Retina (tissue), 1 donor: ENCODE data around the gene SLC2A10.

Source experiments
- DNase-seq: peaks from one replicate; pipeline ENCODE4 v3.0.0-alpha.2; 2016

The SLC2A10 gene

DNA sequence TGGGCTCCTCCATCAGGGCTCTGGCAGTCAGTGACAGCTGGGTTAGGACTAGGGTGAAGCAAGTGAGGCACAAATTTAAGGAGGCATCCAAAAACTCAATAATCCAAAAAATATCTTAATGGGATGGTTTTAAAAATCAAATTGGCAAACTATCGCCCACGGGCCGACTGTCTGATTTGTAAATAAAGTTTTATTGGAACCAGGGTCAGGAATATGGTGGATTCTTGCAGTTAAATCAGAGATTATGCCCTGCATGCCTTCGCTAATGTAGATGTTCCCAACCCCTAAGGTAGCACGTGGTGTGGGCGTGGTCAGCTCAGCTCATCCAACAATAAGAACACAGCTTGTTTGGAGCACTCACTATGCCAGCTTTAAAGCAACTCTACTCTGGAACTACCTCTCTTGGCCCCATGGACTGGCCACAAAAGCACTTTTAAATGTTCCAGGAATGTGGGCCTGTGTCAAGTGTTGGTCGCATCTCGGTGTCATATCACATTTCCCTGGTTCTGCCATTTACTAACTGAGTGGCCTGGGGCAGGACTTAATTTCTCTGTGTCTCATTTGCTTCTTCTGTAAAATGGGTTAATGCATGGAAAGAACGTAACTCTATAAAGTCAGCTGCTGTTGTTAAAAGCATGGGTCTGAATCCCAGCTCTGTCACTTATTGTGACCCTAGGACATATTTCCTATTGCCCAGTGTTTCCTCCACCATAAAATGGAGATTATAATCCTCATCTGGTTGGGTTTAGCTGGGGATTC is 27.2 kb upstream of the SLC2A10 start:
- DNase-seq, result no peak

DNA sequence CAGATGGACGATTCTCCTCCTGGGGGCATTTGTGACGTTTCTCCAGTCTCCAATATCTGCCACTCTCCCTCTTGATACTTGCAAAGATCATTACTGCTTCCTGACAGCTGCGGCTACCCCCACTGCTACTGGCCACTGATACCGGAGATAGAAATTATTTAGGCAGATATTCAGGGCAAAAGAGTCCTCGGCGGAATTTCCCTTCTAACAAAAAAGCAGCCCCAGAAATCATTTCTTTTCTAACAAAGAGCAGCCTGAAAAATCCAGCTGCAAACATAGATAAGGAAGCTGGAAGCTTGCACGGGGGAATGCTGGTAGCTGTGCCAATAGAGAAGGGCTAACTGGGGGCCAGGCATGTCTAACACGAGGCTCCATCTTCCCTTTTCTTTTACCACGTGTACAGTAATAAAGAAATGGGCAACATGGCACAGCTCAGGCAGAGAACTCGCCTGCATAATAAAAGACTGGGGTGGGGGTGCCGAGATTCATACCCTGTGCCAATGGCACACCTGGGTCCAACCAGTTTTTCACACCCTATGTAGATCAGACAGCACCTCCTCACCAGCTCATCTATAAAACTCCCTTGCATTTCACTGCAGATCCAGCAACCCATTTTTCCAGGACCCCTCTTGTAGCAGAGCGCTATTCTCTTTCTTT is 26.3 kb upstream of the SLC2A10 start:
- DNase-seq, result no peak

DNA sequence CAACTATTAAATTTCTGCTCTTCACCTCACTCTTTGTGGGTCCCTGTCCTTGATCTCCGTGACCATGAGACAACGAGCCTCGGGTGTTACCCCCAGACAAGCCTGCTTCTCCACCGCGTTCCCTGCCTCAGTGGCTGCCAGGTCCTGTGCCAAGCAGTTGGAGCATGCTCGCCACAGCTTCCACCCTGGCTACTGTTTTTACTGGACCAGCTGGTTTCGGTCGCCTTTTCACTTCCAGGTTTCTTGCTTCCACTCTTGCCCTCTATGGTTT is 25.8 kb upstream of the SLC2A10 start:
- DNase-seq, result no peak

DNA sequence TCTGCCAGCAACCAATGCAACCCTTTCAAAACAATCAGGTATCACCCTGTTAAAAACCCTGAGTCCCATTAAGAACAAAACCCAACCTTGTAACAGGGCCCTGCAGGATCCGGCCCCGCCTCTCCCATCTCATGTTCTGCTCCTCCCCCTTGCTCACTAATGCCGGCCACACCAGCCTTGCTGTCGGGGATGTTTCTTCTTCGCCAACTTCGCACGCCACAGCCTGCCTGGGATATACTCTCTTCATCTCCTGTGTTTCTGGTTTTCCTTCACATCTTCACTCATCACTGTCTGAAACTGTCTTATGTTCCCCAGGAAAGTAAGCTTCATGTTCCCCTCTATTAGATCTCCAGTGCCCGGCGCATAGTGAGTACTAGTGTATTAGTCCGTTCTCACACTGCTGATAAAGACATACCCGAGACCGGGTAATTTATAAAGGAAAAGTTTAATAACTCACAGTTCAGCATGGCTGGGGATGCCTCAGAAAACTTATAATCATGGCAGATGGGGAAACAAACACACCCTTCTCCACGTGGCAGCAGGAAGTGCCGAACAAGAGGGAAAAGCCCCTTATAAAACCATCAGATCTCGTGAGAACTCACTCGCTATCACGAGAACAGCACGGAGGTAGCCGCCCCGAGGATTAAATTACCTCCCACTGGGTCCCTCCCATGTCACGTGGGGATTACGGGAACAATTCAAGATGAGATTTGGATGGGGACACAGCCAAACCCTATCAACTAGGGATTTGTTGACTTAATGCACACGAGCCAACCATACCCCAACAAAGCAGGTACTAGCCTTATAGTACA is 25.3 kb upstream of the SLC2A10 start:
- peak; percentile 67 for DNase-seq

DNA sequence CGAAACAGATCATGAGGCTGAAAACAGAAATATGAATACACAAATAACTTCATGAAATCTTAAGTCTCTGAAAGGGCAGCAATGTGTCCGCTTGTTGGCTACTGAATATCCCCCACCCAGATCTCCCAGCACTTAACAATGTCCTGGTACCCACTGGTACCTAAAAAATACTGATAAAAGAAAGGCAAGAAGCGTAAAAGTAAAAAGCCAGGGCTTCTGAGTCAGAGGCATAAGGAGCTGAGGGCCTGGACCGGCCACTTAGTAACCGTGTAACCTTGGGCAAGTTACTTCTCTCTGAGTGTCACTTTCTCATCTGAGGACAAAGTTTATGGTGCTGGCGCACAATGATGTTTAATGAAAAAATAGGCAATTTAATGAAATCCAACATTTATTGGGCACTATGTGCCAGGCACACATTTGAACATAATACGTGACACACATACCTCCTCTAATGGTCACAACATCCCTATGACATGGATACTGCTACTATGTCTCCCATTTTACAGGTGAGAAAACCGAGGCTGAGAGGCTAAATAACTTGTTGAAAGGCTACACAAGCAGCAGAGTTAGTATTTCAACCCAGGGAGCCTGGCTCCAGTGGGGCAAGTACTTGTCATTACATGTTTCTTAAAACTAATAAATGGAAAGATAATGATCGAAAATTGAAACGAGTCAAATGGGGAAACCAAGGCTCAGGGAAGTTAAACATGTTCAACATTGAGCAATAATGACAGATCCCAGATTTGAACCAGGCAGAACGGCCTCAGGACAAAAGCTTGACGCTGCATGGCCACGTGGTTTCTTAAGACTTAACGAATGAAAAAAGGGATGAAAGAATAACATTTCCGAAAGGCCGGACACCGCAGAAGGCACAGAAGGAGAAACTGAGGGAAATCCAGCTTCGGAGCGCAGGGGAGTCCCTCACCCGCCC is 21.0 kb upstream of the SLC2A10 start:
- no peak for DNase-seq

DNA sequence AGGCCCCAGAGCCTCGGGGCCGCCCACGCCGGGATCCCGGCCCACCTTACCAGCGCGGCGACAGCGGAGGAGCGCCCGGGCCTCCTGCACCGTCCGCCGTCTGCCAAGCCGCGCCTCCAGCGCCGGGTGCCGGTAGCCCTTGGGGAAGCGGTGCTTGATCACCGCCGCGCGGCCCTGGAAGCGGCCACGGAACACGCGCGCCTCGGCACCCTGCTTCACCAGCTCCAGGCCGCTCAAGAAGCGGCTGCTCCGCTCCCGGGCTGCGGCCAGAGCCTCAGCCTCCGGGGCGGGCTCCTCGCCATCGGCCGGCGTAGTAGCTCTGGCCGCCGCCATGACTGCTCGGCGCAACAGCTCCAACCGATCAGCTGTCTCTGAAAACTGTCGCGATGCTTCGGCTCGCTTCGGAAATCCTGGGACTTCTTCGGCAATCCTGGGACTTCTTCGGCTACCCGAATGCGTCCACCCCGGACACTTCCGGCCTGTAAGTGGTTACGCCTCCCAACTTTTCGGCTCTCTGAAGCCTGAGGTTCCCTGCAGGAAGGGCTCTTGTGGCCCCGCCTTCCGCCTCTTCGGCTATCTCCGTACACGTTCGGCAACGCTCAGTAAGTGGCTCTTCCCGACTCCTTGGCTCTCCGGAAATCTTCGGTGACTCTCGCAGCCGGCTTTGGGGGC is 20.2 kb upstream of the SLC2A10 start, which contains the start of gene TP53RK:
Gene TP53RK (minus strand): TSS at position 363 of the 672 bp plus-strand sequence. CDS start 30 bp downstream, at position 333.
- DNase-seq, result peak; percentile 96

DNA sequence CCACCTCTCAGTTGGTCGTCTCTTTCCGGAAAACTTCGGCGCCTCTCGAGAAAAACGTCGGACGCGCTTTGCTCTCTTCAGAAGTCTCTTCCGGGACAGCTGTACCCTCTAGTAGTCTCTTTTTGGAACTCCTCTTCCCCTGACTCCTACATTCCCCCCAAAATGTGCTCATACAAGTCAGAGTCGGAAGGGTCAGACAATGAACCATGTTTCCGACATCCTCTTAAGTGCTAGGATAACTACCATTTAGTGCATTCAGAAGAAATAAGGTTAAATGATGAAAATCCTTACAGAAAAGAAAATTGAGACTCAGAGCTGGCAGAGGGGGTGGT is 19.7 kb upstream of the SLC2A10 start:
- DNase-seq, result no peak

DNA sequence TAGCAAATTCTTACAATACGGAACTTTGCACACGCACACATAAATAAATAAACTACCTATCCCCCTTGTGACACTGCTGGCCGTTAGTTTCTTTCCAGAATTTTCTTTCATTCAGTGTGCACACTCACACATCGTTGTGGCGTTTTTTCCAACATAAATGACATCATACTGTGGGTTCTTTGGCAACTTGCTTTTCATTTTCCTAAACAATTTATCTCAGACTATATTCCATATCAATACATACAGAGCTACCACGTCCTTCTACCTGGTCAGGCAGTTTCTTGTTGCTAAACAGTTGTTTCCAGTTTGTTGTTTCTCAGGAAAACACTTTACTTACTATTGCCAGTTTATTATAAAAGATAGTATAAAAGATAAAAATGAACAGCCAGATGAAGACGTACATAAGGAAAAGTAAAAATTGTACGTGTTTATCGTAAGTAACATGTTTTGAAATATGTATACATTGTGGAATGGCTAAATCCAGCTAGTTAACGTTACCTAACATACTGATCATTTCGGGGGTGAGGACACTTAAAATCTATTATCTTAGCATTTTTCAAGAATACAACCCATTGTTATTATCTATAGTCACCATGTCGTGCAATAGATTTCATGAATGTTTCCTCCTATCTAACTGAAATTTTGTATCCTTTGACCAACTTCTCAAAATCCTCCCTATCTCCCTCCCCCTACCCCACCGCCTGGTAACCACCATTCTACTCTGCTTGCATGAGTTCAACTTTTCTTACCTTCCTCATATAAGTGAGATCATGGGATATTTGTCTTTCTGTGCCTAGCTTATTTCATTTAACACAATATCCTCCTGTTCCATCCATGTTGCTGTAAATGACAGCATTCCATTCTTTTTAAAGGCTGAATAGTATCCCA is 19.0 kb upstream of the SLC2A10 start:
- DNase-seq, result no peak

DNA sequence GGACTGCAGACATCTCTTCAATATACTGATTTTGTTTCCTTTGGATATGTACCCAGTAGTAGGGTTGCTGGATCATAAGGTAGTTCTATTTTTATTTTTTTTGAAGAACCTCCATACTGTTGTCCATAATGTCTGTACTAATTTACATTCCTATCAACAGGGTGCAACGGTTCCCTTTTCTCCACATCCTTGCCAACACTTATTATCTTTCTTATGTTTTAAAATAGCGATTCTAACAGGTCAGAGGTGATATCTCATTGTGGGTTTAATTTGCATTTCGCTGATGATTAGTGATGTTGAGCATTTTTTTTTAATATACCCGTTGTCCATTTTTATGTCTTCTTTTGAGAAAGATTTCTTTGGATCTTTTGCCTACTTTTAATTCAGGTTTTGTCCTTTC is 18.3 kb upstream of the SLC2A10 start:
- no peak for DNase-seq

DNA sequence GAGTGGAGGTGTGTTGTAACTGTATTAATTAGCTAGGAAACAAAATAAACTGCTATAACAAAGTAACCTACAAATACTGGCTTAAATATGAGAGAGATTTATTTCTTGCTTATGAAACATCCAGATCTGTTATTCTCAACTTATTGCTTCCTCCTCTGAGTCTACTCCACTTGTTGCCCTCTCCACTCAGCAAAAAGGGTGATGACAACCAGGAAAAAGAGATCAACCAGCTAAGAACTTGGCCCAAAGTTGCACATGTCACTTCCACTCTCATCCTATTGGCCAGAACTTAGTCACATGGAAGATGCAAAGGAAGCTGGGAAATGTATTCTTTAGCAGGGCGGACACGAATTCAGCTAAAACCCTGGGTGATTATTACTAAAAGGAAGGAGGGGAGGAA is 15.0 kb upstream of the SLC2A10 start:
- no peak for DNase-seq

DNA sequence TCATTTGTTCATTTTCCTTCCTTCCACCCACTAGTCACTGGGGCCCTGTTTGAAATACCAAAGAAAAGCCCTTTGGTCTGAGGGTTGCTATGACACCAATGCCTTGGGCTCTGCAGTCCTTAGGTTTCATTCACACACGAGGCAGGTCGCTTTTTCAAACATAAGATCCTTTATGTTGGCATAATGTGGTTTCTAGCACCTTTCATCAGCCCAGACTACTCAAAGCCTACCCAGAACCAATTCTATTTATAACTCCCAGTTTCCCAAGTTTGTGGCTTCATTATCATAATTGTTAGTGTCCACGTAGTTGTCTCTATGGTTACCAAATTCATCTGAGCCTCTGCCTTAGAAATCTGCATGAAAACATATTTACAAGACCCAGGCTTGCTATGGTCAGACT is 13.6 kb upstream of the SLC2A10 start:
- DNase-seq, result no peak

DNA sequence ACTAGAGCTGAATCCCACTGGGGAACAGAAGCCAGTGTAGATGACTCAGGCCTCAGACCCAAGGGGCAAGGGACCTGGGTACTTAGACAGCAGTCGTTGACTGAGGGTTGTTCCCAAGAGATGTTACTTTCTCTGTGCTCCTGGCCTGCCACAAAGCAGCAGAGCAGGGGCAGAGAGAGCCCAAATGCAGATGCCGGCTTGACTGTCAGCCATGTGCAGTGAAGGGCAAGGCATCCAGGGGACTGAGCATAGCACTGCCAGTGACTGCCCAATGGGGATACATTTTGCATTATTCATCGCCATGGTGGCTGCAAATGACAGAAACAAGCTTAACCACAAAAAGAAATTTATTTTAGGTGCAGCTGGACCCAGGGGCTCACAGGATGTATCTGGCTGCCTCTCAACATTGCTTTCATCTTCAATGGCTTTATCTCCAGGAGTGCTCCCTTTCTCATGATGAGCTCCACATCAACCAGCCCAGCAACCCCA is 12.6 kb upstream of the SLC2A10 start:
- no peak for DNase-seq

DNA sequence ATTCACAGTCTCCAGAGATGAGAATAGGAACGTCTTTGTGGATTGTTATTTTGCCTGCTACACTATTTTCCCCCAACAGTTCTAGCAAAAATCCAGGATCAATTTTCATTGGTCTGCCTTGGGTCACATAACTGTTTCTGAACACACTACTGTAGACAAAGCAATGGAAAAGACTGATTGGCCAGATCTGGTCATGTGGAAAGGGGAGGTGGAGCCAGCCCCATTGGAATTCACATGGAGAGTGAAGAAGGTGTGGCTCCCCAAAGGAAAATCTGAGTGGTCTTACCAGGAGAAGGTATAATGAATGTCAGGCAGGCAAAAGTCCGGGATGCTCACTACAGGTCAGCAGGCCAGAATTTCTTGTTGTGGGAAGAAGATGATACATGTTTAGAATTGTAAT is 10.7 kb upstream of the SLC2A10 start:
- no peak for DNase-seq

DNA sequence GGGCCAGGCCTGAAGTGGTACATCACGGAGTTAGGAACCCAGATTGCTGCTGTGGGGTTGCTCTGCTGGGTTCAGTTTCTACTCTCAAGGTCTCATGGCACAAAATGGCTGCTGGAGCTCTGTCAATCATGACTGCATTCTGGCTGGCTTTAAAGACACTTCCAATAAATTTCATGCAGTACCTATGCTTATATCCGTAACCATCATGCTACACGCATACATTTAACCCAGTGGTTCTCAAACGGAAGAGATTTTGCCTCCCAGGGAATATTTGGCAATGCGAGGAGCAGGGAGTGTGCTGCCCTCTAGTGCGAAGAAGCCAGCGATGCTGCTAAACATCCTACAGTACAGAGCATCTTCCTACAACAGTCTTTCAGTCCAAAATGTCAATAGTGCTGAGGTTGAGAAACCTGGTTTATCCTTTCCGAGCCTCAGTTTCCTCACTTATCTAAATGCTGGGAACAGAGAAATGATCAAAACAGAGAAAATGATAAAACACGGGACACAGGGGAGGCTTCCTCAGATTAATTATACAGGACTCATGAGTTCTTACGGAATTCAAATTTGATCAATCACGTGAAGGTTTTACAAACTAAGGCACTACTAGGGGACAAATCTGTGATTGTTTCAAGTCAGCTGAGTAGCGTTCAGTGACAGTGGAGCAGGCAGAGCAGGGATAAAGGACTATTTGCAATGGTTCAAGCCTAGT is 9.6 kb upstream of the SLC2A10 start:
- no peak for DNase-seq

DNA sequence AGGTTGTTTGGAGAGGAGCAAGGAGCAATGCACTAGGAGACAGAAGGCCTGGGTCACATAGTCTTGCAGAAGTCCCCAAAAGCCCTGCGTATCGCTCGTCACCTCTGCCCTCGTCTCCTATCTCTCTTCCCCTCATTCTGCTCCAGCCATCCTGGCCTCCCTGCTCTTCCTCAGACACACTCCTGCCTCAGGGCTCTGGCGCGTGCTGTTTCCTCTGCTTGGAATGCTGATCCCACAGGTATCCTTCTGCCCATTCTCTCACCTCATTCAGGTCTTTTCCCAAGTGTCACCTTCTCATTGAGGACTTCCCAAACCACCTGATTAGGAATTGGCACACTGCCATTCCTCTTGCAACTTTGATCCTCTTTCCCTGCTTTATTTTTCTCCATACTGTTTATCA is 9.0 kb upstream of the SLC2A10 start:
- DNase-seq, result no peak

DNA sequence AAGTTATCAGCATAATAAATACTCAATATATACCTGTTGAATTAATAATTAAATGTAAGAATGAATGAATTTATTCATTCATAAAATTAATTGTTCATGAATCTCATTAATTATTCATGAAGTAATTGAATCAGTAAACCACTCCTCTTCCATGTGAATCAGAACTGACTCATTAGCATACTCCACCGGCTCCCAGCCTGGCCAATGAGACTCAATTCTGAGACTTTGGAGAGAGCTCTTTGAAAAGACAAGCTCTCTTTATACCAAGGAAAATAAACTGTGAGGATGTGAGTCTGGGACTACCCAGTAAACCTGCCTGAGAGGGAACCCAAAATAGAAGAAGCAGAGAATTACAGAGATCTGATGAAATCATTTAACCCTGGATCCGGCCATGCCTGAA is 8.4 kb upstream of the SLC2A10 start:
- no peak for DNase-seq

DNA sequence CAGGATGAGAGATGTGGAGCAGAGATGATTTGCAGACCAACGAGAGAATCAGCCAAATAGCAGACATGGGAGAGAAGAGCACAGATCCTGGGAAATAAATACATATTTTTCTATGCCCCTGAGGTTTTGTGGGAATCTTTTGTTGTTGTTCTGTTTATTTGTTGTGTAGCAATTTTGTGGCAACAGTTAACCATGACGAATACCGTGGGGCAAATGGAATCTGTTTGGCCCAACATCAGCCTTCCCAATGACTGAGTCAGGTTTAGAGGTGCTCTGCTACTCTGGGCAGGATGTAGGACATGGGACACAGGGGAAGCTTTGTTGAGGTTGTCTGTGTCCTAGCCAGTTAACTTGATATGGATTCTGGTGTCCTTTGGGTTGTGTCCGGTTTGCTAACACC is 7.9 kb upstream of the SLC2A10 start:
- DNase-seq, result no peak

DNA sequence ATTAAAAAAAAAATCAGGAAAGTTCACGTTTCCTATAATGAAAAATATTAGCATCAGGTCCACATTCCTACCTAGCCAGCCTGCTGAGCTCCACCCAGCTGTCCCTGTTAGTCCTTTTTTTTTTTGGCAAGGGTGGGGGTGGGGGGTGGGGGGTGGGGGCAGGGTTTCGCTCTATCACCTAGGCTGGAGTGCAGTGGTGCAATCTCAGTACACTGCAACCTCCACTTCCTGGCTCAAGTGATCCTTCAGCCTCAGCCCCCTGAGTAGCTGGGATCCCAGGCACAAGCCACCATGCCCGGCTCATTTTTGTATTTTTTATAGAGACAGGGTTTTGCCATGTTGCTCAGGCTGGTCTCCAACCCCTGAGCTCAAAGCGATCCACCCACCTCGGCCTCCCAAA is 7.5 kb upstream of the SLC2A10 start:
- no peak for DNase-seq

DNA sequence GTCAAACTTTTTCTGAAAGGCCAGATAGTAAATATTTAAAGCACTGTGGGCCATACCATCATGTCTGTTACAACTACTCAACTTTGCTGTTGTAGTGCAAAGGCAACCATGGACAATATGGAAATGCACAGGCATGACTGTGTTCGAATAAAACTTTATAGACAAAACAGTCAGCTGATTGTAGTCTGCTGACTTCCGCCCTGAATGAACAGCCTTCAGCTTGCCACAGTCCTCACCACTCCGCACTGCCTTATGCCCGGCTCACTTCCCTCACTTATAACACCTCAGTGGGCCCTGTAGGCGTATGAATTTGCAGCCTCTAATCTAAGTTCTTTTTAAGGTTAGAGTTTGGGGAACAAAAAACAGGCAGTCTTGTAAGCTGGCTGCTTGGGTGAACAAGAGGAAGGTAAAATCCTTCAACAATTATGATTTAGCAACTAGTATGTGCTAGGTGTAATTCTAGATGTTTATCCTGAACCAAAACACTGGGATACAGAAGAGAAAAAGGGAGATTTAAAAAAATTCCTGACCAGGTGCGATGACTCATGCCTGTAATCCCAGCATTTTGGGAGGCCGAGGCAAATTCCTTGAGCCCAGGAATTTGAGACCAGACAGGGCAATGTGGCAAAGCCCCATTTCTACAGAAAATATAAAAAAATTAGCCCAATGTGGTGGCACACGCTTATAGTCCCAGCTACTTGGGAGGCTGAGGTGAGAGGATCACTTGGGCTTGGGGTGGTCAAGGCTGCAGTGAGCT is 6.8 kb upstream of the SLC2A10 start:
- DNase-seq, result no peak

DNA sequence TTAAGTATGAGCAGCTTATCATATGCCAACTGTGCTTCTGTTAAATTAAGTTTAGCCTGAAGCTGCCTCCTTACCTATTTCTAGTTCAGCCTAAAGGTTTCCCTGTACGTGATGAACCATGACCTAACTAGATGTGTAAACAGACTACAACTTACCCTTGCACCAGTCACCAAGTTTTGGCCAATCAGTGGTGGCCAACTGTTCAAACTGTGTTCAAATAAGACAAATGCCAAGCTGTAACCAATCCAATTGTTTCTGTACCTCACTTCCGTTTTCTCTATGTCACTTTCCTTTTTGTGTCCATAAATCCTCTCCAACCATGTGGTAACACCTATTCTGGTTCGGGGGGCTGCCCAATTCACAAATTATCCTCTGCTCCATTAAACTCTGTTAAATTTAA is 6.0 kb upstream of the SLC2A10 start:
- no peak for DNase-seq
